Measurements from ENCODE around the gene PRUNE2. TPM values are rescaled to one million over a fixed set of nuclear protein-coding genes. Genes with fewer than 3 reads are reported as not detected.

The PRUNE2 gene
- total RNA-seq, 4 donors from 2014 or later = 4.0 to 20.7 (median 14.2) TPM

DNA sequence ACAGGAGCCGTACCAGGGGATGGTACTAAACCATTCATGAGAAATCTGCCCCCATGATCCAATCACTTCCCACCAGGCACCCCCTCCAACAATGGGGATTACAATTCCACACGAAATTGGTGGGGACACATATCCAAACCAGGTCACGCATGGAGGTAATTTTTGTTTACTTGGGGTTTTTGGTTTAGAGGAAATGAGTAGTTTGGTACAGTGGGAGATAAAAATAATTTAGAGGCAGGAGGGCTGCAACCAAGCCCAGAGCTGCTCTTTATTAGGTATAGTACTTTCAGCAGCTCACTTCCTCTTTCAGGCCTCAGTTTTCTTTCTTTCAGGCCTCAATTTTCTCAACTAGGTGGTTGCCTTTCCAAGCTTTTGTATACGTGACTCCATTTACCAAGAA lies 23.2 kb downstream of the PRUNE2 start:
- TF ChIP-seq CTCF (IDR thresholded peaks at IDR 0.05; ENCODE audit: low read depth) = no peak

GRCh38 chr9:76880210-76880609 lies 25.7 kb downstream of the PRUNE2 start:
- no peak for TF ChIP-seq CTCF (IDR thresholded peaks at IDR 0.05; ENCODE audit: low read depth)

DNA sequence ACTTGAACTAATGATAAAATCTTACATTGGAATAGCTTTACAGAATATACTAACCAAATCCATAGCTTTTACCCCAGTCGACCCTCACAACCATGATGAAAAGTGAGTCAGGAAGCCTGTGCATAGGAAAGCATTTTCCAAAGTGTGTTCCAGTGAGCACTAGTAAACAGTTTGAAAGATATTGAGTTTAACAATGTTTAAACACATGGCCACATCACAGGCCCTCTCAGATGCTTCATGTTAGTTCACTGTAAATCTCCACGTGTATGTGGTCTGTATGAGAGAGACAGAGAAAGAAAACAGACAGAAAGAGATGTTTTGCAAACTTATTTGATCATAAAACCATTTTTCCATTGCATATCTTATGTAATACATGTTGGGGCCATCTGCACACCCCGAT lies 27.0 kb downstream of the PRUNE2 start:
- no peak for TF ChIP-seq CTCF (IDR thresholded peaks at IDR 0.05; ENCODE audit: low read depth)

- no peak for TF ChIP-seq CTCF (IDR thresholded peaks at IDR 0.05; ENCODE audit: low read depth)
Measured at GRCh38 chr9:76877961-76878360, 28.0 kb downstream of the PRUNE2 start.

DNA sequence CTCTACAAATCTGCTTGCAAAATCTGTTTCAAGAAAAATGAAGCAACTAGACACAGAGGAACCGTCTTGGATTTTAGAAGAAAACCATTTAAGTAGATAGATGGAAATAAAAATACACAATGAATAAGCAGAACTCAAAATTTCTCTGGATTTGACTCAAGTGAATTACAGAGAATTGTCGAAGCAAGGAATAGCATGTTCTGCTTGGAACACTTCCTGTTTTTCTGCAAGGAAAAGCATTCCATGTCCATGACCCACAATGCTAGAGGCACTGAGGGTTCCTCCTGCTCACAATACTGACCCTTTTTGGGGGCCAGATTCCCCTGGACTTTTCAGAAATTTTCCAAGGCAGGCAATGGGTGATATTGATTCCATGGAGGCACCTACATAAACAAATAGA lies 29.8 kb downstream of the PRUNE2 start:
- TF ChIP-seq CTCF (IDR thresholded peaks at IDR 0.05; ENCODE audit: low read depth) = no peak

- no peak for TF ChIP-seq CTCF (IDR thresholded peaks at IDR 0.05; ENCODE audit: low read depth)
Measured at GRCh38 chr9:76873821-76874220, 32.1 kb downstream of the PRUNE2 start.

DNA sequence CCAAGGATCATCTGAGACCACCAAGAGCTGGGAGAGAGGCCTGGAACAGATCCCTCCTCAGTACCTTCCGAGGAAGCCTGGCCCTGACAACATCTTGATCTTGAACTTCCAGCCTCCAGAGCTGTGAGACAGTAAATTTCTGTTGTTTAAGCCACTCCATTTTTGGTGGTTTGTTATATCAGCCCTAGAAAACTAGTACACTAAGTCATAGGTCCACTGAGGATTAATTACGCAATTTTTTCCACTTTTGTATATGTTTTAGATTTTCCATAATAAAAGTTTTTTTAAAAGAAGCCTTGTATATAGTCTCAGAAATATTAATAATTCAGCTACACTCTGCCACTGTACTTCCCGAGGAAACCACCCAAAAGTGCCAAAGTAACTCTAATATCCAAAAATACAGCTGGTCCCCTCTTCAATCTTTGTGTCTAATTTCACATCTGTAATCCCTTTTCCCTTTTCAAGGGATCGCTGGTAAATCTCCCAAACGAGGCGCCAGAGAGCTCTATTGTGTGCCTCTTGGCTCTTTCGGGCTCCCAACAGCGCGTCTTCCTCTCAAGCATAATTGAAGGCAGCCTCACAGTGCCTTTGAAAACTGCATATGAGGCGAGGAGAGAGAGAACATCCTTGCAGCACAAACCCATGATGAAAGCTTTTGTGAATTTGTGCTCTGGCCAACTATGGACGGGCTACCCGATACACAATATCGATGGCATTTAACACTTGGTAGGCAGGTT lies 32.7 kb downstream of the PRUNE2 start:
- no peak for TF ChIP-seq CTCF (IDR thresholded peaks at IDR 0.05; ENCODE audit: low read depth)

All from subcutaneous adipose tissue (tissue), 4 donors.